ENCODE measurements around the gene TMCC3.

DNA sequence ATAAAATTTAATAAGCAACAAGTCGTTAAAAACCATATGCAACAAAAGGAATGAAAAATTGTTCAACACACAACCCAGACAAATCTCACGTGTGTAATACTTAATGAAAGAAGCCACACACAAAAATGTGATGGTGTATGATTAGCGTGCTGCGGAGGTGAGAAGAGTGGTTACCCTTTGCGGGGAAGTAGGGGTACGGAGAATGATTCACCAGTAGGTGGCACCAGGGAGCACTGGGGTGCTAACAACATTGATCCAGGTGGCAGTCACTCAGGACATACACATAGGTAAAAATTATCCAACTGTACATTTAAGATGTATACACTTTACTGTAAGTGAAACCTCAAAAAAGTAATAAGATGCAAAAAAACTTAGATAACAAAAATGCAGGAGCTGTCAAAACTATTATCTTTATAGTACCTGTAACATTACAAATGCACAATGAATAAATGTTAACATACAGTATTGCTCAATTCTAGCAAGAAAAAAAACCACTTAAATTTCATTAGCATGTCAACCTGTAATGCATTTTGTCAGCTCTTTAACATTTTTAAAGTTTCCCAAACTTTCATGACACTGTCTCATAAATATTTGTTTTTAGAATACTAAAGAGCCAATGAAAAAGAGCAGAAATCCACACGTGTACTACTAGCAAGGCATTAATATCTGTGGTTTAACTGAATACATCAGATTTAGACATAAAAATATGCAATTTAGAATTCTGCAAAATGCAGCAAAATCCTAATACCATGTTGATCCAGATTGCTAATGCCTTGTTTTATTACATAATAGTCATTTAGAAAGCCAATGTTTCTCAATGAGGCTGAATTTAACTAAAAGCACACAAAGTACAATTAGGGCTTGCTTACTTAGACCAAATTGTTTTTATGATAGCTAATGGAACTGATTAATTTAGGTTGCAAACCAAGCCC, 46.7 kb downstream of the TMCC3 start:
- TF ChIP-seq CTCF (IDR thresholded peaks at IDR 0.05; ENCODE audit: poor library complexity, severe bottlenecking) (peak; percentile 18), POLR2AphosphoS5 (IDR thresholded peaks at IDR 0.05) (no peak), RAD21 (conservative IDR thresholded peaks at IDR 0.05) (no peak), EZH2 (IDR thresholded peaks at IDR 0.05; ENCODE audit: borderline replicate concordance, insufficient read depth, low read length, poor library complexity, severe bottlenecking) (no peak)
- TF ChIP-seq, protein P1, sequence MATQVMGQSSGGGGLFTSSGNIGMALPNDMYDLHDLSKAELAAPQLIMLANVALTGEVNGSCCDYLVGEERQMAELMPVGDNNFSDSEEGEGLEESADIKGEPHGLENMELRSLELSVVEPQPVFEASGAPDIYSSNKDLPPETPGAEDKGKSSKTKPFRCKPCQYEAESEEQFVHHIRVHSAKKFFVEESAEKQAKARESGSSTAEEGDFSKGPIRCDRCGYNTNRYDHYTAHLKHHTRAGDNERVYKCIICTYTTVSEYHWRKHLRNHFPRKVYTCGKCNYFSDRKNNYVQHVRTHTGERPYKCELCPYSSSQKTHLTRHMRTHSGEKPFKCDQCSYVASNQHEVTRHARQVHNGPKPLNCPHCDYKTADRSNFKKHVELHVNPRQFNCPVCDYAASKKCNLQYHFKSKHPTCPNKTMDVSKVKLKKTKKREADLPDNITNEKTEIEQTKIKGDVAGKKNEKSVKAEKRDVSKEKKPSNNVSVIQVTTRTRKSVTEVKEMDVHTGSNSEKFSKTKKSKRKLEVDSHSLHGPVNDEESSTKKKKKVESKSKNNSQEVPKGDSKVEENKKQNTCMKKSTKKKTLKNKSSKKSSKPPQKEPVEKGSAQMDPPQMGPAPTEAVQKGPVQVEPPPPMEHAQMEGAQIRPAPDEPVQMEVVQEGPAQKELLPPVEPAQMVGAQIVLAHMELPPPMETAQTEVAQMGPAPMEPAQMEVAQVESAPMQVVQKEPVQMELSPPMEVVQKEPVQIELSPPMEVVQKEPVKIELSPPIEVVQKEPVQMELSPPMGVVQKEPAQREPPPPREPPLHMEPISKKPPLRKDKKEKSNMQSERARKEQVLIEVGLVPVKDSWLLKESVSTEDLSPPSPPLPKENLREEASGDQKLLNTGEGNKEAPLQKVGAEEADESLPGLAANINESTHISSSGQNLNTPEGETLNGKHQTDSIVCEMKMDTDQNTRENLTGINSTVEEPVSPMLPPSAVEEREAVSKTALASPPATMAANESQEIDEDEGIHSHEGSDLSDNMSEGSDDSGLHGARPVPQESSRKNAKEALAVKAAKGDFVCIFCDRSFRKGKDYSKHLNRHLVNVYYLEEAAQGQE (IDR thresholded peaks at IDR 0.05; ENCODE audit: borderline replicate concordance) = no peak

Measured in neural cell (in vitro differentiated cells).